HL-60 (cell line): ENCODE results near the gene DENND10.
"Not testable (repeated sequence)": the region's sequence is repeated elsewhere in the genome, so short reads cannot be mapped to it uniquely, and the experiment has no call there.

ENCODE experiments used
- GABPA ChIP-seq: IDR thresholded peaks from 2 replicates; pipeline ENCODE4 v1.6.1; 2012; ENCODE audit warnings: low read depth
- POLR2AphosphoS5 ChIP-seq: IDR thresholded peaks from 2 replicates; pipeline ENCODE4 v1.6.1; 2012; ENCODE audit warnings: low read depth
- SPI1 ChIP-seq: IDR thresholded peaks from 2 replicates; pipeline ENCODE4 v1.6.1; 2012; ENCODE audit warnings: low read depth, mild to moderate bottlenecking, borderline replicate concordance
- TF ChIP-seq, protein P1 (sequence below): IDR thresholded peaks from one replicate; pipeline ENCODE4 v1.5.1; 2011; ENCODE audit warnings: low read length, control low read depth, inconsistent platforms; ENCODE audit not compliant: insufficient read depth
- TF ChIP-seq, protein P2 (sequence below): IDR thresholded peaks from 2 replicates; pipeline ENCODE4 v1.6.1; 2012; ENCODE audit warnings: low read depth; ENCODE audit not compliant: insufficient replicate concordance

DNA sequence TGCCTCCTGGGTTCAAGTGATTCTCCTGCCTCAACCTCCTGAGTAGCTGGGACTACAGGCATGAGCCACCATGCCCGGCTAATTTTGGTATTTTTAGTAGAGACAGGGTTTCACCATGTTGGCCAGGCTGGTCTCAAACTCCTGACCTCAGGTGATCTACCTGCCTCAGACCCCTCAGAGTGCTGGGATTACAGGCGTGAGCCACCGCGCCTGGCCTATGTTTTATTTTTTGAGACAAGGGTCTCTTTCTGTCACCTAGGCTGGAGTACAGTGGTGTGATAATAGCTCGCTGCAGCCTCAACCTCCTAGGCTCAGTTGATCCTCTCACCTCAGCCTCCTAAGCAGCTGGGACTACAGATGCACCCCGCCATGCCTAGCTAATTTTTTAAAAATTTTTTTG is 47.7 kb downstream of the DENND10 start:
- TF ChIP-seq, protein P1, sequence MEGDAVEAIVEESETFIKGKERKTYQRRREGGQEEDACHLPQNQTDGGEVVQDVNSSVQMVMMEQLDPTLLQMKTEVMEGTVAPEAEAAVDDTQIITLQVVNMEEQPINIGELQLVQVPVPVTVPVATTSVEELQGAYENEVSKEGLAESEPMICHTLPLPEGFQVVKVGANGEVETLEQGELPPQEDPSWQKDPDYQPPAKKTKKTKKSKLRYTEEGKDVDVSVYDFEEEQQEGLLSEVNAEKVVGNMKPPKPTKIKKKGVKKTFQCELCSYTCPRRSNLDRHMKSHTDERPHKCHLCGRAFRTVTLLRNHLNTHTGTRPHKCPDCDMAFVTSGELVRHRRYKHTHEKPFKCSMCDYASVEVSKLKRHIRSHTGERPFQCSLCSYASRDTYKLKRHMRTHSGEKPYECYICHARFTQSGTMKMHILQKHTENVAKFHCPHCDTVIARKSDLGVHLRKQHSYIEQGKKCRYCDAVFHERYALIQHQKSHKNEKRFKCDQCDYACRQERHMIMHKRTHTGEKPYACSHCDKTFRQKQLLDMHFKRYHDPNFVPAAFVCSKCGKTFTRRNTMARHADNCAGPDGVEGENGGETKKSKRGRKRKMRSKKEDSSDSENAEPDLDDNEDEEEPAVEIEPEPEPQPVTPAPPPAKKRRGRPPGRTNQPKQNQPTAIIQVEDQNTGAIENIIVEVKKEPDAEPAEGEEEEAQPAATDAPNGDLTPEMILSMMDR: not testable (repeated sequence)
- not testable (repeated sequence) for TF ChIP-seq POLR2AphosphoS5, GABPA, SPI1
- TF ChIP-seq, protein P2, sequence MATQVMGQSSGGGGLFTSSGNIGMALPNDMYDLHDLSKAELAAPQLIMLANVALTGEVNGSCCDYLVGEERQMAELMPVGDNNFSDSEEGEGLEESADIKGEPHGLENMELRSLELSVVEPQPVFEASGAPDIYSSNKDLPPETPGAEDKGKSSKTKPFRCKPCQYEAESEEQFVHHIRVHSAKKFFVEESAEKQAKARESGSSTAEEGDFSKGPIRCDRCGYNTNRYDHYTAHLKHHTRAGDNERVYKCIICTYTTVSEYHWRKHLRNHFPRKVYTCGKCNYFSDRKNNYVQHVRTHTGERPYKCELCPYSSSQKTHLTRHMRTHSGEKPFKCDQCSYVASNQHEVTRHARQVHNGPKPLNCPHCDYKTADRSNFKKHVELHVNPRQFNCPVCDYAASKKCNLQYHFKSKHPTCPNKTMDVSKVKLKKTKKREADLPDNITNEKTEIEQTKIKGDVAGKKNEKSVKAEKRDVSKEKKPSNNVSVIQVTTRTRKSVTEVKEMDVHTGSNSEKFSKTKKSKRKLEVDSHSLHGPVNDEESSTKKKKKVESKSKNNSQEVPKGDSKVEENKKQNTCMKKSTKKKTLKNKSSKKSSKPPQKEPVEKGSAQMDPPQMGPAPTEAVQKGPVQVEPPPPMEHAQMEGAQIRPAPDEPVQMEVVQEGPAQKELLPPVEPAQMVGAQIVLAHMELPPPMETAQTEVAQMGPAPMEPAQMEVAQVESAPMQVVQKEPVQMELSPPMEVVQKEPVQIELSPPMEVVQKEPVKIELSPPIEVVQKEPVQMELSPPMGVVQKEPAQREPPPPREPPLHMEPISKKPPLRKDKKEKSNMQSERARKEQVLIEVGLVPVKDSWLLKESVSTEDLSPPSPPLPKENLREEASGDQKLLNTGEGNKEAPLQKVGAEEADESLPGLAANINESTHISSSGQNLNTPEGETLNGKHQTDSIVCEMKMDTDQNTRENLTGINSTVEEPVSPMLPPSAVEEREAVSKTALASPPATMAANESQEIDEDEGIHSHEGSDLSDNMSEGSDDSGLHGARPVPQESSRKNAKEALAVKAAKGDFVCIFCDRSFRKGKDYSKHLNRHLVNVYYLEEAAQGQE: not testable (repeated sequence)
